ENCODE measurements around the gene B4GALNT1.

B4GALNT1 gene

DNA sequence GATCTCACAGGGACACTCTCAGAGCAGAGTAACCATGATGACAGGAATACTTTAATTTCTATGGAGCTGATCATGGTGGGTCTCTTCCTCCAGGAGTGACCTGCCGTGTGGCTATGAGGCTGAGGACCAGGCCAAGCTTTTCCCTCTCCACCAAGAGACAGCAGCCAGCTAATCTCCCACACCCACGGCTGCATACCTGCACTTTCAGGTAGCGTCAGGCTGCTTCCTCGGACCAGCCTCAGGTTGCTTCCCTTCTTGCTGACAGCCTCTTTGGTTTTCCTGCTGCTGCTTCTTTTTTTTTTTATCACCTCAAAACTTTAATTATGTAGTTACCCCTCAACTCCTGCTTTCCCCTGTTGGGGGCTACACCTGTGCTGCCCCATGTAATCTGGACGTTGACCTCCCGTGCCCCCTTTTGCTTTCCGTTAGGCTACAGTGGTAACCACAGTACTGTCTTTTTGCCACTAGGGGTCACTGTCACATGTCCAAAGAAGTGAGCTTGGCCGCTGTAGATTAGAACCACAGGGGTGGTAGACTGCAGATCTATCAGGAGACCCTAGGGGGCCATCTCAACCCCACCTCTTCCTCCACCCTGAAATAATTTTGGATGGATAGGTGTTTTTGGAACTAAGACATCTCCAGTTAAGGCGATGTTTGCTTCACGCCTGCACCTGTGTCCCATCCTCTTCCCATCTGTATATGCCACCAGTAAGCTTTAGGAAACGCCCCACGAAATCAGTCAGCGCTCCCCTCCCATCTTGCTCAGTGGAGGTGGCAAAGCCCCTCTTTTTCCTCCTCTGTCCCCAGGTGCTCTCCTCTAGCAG lies 49.8 kb downstream of the B4GALNT1 start:
- peak; percentile 81 for DNase-seq

DNA sequence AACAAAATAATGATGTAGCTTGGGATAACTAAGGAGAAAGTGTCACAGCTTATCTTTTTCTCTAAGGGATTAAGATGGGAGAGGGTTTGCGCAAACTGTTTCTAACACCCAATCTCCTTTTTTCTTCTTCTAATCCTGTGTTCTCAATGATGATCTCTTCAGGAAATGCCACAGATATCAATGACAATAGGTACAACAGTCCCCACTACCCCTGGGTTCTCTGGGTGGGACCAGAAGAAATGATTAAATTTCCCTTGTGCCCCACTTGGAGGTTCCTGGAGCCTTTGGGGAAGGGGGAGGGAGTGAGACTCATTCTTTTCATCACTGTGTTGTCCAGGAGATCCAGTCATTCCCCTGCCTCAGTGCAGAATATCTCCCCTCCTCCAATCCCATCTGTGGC lies 50.6 kb downstream of the B4GALNT1 start:
- peak; percentile 6 for DNase-seq

DNA sequence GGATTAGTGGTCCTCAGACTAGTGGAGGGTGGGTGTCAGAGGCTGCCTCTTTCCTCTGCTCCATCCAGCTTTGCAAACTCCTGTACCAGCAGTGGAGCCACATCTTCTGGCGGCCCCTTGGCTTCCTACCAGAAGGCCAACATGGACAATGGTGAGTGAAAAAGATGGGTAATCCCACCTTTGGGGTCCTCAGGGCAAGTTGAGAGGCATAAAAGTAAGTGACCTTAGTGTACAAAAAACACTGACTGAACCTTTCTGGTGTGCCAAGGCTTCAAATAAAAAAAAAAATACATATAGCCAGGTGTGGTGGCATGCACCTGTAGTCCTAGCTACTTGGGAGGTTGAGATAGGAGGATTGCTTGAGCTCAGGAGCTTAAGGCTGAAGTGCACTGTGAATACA lies 51.2 kb downstream of the B4GALNT1 start:
- no peak for DNase-seq

DNA sequence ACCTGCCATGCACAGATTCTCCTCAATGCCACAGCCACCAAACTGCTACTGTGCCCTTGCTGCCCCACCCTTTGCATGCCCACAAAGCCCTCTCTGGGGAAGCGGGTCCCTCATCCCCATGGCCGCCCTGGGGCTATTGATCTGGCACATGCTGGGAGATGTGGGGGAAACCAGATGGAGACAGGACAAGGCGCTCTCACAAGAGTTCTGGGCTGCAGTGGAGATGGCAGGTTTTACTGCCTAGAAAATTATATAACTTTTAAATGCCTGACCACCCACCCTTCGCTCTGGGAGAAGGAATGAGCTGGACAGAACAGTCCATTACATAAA lies 52.6 kb downstream of the B4GALNT1 start:
- peak; percentile 31 for DNase-seq

DNA sequence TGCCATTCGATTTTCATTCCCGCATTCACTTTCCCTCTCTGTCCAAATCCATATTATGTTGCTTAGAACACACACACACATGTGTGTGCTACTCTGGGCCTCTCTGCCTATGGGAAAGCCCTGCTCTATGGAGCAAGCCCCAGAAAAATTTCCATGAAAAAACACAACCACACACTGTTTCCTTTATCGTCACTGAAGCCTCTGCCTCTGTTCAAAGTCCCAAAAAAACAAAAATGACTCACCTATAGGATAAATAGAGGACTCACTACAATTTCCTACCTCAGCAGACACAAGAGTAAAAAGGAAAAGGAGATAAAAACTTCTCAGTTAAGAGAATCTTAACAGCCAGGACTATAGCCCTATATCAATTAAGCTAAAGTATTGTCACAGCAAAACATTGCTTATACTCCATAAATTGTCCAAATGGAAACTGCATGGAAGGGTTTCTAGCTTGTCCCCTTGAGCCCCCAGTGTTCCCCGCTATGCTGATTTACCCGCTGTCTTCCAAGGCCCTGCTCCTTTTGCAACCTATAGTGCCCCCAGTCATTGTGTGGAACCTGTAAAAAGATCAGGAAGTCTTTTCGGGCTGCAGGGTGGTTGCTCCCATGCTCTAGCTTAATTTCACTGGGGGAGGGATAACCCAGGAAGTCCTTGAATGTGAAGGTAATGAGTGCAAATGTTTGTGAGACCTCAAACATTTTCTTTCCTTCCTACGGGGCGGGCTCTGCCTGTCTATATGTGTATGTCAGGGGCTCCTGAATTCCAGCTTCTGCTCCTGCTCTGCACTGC lies 53.1 kb downstream of the B4GALNT1 start:
- no peak for DNase-seq

DNA sequence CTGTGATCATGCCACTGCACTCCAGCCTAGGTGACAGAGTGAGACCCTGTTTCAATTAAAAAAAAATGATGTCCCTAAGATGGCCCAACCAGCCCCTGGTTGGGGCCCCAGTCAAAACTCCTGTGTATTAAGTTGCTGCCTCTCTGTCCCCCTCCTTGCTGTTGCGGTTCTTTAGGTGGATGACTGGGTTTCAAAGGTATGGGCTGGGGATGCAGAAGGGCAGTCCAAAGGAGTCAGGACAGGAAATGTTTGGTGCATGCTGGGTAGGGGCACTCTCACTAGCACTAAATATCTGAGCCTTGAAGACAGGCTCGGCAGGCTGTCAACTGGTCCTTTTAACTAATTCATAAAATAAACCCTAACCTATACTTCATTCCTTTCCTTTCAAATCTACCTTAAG lies 54.0 kb downstream of the B4GALNT1 start:
- no peak for DNase-seq

DNA sequence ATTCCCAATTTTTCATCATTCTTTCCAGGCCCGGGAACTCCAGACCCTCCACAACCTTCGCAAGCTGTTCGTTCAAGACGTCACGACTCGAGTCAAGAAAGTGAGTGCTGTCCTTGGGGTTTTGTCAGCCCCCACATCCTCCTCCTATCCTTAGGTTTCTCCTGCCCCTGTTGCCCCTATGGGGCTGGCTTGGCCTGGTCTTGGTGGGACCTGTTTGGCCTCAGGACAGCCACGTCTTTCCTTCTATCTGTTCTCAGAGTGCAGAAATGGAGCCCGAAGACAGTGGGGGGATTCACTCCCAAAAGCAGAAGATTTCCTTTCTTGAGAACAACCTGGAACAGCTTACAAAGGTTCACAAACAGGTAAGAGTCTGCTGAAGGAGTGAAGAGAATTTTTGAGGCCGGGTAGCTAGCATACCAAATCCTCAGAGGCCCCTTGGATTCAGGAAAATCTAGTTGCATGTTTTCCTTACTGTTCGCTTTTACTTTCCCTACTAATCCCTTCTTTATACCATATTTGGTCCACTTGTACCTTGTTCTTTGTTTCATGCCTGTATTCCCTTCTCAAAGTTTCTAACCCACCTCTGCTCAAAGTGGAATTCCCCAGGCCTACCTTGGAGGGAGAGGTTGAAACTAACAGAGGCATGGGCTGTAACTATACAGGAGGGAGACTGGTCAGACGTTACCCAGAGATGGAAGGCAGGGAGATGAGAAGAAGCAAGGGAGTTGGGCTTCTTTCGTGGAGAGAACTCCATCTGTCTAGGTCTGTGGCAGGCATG lies 54.8 kb downstream of the B4GALNT1 start:
- DNase-seq, result no peak

DNA sequence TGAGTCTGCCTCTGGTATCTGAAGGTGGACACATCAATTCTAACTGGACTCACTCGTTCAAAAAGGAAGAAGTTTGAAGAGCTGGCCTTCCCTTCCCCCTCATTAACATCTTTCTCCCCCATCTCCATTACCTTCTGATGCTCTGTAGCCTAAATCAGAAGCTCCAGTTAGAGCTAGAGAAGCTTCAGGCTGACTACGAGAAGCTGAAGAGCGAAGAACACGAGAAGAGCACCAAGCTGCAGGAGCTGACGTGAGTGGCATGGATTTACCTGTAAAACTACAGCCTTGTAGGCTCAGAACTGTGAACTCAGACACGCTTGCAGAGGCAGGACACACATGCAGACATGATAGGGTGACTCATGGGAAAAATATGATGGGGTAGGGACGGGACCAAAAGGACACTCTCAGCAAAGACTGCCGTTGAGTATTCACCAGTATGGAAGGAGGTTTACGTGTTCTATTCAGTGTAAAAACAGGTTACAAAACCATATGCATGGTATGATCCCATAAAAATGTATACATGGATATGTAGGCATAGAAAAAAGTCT lies 56.3 kb downstream of the B4GALNT1 start:
- peak; percentile 19 for DNase-seq

Data from activated effector memory CD4-positive, alpha-beta T cell treated with anti-CD3 and anti-CD28 coated beads, Interleukin-2, amount 50 U/mL, for 16 hours (primary cell).